Renal cortical epithelial cell (primary cell): ENCODE results near the gene RBM20. TPM values are rescaled to one million over a fixed set of nuclear protein-coding genes. Genes with fewer than 3 reads are reported as not detected.
A peak's percentile ranks its signal among the peaks of the same experiment; 100 is the strongest.

Experiments used
- DNase-seq: peaks from one replicate; pipeline ENCODE4 v3.0.0-alpha.2; 2011; ENCODE audit warnings: low read depth
- total RNA-seq: library from RNA; depleted of rRNA; stranded (reverse); fragments of >200 nt; gene quantifications from 2 replicates; pipeline ENCODE4 v1.2.3, GENCODE V29; 2014

The RBM20 gene
- total RNA-seq, 1 donor from 2014 or later, result 0.10 TPM

DNA sequence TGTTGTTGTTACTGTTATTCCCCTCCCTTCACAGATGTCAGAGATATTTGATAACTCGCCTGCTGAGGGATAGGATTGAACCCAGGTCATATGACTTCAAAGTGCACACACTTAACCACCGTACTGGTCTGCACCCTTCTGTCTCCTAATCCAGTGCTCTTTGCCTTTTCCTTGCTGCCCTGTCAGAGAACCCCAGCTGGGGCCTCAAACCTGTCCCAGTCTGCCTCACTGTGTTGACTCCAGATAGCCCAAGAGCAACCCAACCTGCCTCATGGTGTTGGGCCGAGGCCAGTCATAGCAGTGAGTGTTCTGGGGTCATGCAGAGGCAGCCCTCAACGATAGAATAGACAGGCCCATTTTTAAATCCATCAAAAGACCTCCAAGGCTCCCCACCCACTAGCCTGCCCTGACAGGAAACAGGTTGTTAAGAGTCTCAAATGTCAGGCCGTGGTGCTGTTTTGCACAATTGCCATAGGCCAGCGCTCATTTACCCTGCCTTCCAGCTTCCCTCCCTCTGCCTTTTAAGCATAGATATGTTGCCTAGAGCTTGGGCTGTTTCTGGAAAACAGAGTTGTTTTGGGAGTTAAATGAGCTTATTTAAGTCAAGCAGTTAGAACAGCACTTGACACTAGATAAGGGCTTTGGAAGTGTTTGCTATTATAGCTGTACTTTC, 190.6 kb downstream of the RBM20 start:
- DNase-seq, result peak; percentile 59

DNA sequence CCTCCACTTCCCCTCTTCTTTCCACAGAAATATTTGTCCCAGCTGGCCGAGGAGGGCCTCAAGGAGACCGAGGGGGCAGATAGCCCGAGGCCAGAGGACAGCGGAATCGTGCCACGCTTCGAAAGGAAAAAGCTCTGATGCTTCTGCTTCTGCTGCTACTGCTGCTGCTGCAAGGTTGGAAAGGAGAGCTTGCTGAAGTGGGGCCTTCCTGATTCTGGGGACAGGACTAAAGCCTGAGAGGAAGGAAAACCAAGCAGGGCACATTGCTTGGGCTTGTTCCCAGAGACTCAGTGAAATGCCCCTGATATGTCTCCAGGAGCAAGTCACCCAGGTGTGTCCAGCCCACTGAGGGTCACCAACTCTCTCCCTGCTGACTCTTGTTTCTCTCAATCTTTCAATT, 191.7 kb downstream of the RBM20 start:
- no peak for DNase-seq

DNA sequence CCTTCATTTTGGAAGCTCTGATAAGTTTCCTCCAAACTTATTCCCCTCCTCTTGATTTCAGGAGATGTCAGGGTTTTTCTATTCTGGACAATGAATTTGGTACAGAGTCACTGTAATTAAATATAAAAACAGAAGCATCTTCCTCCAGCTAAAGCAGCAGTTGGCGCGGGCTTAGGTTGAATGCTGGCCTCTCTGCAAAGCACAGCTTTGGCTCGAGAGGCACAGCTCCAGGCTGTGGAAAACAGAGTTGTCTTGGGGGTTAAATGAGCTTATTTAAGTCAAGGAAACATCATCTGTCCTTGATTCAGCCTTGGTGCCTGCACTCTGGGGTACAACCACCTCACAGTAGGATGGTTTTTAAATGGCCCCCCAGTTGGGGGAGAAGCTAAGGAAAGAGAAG, 192.6 kb downstream of the RBM20 start:
- no peak for DNase-seq

DNA sequence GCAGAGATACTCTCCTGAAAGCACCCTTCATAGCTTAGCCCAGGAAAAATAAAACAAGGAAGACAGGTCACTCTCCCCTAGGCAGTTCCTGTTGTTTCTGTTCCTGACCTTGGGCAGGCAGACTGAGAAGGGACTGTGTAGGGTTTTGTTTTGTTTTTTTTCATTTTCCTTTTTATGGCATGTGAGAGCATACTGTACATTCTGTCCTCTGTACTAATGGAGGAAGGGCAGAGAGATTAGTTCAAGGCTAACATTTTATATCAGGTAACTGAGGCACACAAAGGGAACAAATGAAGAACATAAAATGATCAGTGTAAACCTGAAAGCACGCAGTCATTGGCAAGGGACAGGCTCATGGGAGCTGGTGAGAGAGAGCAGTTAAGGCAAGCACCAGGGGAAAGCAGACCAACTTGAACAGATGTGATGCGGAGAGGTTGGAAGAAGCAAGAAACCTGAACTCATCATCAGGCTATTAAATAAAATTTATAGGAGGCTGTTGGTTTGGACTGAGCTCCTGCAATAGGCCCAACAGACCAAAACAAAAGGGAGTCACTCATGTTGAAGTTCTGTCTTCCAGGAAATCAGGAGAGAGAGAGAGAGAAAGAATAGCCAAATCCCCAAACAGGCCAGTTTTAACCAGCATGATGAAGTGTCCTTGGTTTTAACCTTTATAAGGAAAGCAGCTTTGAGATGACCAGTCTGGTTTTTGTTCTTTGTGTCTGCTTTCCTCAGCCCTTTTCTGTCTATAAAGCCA, 193.5 kb downstream of the RBM20 start:
- DNase-seq, result peak; percentile 43

DNA sequence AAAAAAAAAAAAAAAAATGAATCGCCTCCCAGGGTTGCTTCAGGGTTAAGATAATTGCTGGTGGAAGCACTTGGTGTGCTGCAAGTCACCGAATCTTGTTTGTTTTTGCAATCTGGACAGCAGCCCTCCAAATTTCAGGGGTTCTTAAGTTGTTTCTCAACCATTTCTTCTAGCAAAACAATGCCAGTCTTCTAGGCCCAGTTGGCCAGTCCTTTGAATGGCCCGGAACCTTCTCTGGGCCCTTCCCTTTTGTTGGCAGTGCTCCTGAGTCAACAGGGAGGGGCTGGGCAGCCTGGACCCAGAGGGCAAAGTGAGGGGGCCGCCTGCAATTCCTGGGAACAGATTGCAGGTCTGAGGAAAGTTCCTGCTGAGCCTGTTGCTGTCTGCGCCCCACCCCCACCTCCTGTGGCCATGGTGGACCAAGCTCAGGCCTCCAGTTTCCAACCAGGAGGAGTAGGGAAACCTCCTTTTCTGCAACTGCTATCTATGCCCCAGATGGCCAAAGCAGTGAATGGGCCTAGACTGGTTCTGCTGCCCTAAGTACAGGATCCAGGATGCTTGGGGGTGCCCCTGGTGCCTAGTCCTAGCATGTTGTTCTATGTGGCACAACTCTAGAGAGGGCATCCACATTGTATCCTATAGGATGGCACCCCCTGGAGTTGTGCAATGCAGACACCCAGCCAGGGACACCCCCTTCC, 196.2 kb downstream of the RBM20 start:
- peak; percentile 54 for DNase-seq

DNA sequence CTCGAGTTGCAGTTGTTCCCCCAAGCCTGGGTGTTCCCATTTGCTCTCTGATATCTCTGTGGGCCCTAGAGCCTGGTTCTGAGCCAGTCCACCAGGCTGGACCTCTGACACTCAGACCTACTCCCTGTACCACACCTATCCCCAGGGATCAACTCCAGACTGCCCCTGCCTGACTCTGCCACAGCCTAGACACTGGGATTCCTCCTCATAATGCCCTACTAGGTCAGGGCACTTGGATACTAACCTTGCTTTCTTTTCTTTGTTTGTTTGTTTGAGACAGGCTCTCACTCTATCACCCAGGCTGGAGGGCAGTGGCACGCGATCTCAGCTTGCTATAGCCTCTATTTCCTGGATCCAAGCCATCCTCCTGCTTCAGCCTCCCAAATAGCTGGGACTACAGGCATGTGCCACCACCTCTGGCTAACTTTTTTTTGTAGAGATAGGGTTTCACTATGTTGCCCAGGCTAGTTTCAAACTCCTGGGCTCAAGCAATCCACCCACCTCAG, 196.8 kb downstream of the RBM20 start:
- no peak for DNase-seq

DNA sequence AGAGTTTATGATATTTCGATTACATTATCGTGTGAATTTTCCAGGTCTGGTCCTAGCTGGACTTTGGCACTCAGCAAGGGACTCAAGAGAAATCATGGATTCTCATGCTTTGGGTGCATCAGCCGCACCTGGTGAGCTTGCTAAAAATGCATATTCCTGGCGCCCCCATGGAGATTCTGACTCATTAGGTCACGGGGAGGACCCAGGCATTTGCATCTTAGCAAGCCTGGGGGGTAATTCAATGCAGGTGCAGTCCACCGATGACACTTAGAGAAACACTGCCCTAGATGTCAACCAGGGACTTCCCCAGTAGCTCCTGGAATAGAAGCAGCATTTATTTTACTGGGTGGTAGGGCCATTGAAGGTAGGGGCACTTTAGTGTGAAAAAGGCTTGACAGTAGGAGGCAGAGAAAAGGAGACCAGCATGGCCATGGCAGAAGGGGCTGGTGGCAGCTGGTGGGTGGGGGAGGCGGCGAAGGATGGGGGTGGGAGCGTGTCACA, 197.7 kb downstream of the RBM20 start:
- no peak for DNase-seq

DNA sequence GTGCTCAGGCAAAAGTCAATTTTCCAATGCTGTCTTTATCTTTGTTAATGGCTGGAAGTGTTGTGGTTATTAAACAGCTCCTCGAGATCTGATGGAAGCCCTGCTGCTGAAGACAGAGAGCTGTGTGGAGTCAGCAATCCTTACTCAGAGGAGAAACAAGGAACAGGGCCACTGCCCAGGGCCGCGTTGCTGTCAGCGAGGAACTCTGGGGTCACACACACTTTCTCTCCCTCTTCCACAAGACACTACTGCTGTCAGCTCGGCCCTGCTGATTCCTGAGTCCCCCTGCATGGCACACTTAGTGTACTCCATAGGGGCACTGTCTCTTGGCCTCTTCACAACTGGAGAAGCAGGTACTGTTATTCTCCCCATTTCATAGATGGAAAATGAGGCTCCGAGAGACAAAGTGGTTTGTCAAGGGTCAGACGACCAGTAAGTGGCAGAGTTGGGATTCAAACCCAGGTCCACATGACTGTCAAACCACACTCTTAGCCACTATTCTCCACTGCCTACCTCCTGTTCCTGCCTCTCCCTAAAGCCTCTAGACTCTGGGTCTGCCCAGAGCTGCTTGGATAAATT, 198.3 kb downstream of the RBM20 start:
- DNase-seq, result no peak

DNA sequence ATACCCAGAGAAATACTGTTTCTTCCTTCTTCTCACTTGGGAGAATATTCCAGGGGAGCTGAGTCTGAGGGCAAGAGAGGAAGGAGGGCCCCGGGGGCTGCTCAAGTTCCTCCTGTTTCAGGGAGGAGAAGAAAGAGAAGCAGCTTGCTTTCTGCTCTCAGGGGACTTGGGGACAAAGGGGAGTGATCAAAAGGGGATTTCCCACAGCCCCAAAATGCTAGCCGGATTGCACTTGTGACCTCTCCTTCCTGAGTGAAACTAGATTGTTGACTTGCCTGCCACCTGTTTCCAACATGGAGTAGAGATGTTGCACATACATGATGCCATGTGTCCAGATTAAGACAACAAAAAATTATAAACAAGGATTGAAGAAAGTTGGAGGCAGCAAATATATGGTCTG, 198.9 kb downstream of the RBM20 start:
- DNase-seq, result no peak

DNA sequence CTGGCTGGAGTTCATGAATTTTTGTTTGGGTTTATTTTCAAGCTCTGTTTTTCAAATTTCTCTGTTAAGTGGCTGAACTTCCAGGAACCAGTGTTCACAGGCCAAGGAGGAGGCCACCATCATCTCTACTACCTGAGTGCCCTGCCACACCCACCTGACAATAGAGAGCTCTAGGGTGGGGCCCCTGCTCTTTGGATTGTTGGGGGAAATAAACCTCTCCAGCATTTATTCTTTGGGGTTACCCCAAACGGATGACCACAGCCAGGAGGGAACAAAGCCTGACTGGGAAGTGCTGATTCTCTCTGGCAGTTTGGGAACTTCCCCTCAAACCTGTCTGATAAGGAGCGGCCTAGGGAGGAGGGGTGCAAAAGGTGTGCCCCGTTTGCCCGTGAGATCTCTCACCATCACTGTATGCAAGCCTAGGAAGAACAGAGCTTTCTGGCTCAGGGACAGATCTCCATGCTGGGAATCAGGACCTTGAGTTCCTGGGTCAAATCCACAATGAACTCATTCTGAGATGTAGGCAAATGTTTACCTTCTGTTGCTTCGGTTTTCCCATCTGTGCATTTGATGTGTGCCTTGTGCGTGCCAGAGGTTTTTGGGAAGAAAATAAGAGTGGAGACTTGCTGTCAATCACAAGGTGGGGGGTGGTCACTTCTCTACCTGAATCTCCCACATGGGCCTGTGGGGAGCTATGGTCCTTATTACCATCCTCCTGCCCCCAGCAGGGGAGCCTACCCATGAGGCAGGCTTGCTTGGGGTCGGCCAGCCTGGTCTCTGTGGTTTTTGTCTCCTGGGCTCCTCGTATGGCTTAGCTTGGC, 199.9 kb downstream of the RBM20 start:
- no peak for DNase-seq

DNA sequence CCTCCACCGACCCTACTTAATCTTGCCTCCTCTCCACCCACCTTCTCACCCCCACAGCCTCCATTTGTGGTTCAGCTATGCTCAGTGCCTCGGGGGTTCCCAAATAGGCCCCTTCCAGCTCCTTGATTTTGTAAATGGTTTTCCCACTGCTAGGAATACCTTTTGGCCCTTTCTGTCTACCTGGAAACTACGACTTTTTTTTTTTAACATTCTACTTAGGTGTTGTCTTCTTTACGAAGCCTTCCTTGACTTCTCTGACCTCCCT, 200.4 kb downstream of the RBM20 start:
- DNase-seq, result no peak

DNA sequence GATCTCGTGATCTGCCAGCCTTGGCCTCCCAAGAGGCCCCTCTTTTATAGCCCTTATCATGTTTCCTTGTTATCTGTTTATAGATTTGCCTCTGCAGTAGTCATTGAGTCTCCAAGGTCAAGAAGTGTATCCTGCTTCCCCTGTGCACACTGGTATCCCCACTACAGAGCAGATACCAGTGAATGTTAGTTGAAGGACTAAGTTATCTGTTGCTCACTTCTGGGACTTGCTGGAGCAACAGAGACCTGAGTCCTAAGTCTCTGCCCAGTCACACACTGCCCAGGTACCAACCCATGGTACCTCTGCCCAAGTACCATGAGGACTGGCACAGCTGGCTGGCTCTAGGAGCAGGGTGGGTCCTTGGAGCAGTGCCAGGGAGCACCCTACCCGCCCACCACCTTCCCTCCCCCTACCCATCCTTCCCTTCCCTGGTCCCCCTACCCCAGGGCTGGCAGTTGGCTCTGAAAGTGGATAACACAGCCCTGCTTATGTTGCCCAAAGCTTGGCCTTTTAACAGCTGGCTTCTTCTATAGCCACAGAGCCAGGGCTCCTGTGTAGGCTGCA, 201.1 kb downstream of the RBM20 start:
- DNase-seq, result no peak

DNA sequence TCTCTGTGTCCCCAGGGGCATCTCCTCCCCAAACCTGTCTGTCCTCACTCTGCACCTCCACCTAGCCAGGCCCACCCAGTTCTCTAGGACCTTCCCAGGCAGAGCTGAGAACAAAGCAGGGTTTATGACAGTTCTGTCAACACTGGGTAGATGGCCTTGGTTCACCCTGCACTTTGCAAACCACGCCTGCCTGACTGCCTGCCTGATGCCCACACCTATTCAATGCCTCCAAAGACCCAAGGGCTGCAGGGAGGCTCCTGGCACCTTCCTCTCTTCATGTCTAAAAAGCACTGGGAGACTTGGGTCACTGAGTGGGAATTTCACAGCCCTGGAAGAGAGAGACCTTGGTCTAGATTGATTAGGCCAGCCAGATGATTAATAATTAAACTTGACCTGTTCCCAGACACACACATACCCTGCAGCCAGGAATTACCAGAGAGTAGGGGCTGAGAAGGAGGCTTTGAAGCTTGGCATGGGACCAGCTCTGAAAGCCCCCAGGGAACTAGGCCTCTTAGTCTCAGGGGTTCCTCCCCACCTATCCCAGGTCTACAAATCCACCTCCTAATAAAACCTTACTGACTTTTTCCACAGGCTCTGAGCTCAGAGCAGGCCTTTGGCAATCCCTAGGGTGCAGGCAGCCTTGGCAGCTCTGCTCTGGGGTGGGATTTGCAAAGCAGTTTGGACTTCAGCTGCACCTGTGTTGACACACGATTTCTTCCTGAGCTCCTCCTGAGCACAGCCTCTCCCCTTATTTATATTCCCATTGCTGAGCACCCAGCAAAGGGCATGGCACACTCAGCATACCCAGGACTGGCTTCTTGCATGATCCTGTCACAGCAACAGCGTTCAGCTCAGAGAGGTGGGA, 201.9 kb downstream of the RBM20 start:
- DNase-seq, result peak; percentile 88

DNA sequence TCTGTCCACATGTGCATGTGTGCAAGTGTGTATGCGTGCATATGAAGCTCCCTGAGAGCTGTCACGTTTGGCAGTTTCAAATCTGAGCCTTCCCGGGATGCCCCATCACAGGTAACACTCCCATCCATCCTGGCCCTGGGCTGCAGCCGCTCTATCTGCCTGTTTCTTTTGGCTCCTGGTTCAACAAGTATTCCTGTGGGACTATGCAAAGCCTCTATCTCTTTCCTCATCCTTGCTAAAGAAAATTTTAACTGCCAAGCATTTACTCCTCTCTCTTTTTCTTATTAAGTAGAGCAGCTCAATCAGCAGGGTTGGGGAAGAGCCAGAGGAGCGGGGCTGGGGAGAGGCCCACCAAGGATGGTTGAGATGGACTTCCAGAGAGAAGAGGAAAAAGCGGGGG, 203.2 kb downstream of the RBM20 start:
- DNase-seq, result no peak

DNA sequence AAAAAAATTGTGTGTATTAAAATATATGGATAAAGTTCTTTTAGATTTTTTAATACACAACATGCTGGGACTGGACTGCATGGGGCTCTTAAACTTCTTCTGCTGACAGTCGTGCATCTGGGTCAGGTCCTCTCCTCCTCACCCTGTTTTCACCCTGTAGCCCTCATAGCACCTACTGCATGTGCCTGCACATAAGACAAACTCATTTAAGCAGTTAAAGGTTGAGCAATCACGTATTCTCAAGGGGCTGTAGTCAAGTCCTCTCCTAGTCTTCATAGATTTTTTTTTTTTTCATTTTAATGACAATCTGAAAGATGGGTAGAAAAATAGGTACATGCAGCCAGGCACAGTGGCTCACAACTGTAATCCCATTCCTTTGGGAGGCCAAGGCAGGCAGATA, 204.0 kb downstream of the RBM20 start:
- DNase-seq, result no peak

DNA sequence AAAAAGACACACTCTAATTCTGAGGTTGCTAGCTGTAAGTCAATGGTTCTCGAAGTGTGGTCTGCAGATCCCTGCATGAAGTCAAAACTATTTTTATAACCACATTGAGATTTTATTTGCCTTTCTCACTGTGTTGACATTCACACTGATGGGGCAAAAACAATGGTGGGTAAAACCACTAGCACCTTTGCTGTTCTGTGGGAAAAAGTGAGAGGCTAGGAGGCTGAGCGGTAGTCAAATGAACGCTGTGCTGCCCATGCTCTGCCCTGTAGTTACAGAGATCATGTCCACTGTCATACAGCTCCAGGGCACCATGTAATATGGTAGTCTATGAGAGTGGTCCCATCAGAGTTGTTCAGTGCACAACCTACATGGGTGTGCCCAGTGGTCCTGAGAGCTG, 206.0 kb downstream of the RBM20 start:
- DNase-seq, result peak; percentile 86

DNA sequence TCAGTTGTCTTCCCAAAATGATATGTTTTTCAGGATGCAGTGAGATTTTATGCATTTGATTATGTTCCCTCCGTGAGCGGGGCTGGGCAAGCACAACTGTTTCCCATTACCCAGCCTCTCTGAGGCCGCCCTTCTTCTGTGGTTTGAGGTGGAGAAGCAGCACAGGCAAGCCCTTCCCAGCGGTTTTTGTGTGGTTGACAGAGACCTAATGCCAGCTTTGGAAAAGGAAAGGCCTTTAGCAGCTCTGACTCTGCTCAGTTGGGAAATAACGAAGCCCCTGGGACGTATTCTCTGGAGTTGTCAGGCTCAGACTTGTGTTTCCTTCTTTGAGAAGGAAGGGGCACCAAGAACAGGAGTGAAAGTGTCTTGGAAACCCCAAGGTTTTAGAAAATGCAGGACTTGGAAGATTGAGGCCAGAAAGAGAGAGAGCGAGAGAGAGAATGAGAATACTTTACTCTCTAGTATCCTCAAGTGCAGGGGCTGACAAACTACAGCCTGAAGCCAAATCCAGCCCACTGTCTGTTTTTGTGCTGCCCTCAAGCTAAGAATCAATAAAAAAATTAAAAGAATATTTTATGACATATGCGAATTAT, 207.0 kb downstream of the RBM20 start:
- no peak for DNase-seq

DNA sequence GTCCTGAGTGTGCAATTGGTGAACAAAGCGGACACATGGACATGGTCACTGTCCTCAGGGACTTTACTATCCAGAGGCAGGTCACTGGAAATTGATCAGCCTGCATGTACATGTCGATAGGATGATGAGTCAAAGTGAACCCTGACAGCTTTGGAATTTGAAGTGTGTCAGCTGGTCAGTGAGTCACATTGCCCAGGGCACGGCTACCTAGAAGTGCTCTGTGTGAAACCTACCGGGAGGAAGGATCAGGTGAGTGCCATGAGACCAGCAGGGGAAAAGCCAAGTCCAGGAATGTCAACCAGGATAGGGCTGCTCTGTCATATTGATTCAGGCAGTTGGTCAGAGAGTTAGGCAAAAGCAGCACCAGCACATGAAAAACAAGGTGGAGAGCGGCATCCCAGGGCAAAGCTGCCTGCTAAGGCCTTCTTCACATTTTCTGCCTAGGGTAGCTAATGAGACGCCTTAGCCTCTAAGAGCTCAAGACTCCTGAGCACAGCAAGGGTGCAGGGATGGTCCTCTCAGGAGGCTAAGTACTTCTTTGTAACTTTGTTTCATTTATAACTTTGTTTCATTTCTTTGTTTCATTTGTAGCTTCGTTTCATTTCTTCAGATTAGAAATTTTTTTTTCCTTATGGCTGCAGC, 208.2 kb downstream of the RBM20 start:
- peak; percentile 97 for DNase-seq

DNA sequence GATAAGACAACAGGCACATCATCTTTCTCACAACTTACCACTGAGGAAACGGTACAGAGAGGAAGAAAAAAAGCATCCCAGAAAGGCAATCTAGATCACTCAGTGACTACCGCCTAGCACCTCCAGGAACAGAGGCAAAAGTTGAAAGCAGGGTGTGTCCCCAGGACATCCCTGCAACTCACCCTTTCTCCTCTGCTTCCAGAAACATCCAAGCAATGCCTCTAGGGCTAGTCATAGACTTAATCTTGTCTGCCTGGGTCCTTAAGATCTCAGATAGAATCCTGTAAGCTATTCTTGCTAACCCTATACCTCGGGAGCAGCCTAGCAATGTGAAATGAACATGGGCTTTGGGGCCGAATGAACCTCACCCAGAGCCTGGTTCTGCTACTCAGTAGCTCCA, 208.8 kb downstream of the RBM20 start:
- no peak for DNase-seq
